ENCODE data around the gene NDUFA7.
"Not testable (repeated sequence)": the region's sequence is repeated elsewhere in the genome, so short reads cannot be mapped to it uniquely, and the experiment has no call there.

Gene NDUFA7

DNA sequence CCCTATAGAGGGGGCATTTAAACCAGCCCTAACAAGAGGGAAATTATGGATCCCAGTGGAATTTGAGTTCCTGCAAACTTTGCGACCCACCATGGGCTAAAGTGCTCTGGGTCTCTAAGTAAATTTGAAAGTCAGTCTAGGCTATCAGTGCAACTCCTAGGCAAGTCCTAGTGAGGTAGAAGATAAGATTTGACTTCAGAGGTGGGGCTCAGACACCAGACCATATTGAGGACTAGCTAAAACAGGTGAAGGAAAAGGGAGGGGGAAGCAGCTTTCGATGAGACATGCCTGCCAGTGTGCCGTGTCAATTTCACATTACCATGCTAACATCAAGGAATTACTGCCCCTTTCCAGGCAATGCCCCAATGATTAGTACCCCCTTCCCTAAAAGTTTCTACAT, 51.5 kb downstream of the NDUFA7 start:
- peaks cover 23% of the 10 kb centered on the region for H3K4me1 Mint-ChIP-seq (ENCODE audit: low read depth)
- no peaks in the 10 kb centered on the region for H3K27me3 Mint-ChIP-seq
- no peaks in the 10 kb centered on the region for H3K9me3 Mint-ChIP-seq
- H3K36me3 Mint-ChIP-seq (ENCODE audit: low read depth): no peaks in the 10 kb centered on the region
- peak overlapping the region; percentile 91 for H3K27ac Mint-ChIP-seq
- peak overlapping the region; percentile 86 for H3K4me3 Mint-ChIP-seq

DNA sequence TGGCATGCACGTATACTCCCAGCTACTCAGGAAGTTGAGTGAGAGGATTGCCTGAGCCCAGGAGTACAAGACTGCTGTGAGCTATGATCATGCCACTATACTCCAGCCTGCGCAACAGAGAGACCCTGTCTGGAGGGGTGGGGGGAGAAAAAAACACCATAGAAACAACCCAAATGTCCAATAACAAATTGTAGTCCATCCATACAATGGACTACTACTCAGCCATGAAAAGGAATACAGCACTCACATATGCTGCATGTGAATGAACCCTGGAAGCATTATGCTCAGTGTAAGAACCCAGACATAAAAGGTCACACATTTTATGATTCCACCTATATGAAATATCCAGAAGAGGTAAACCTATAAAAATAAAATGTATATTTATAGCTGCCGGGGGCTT, 55.3 kb downstream of the NDUFA7 start:
- Mint-ChIP-seq H3K9me3 (no peaks in the 10 kb centered on the region), H3K27me3 (no peaks in the 10 kb centered on the region), H3K27ac (no peak overlapping the region), H3K36me3 (ENCODE audit: low read depth) (no peaks in the 10 kb centered on the region), H3K4me3 (no peak overlapping the region), H3K4me1 (ENCODE audit: low read depth) (peaks cover 23% of the 10 kb centered on the region)

DNA sequence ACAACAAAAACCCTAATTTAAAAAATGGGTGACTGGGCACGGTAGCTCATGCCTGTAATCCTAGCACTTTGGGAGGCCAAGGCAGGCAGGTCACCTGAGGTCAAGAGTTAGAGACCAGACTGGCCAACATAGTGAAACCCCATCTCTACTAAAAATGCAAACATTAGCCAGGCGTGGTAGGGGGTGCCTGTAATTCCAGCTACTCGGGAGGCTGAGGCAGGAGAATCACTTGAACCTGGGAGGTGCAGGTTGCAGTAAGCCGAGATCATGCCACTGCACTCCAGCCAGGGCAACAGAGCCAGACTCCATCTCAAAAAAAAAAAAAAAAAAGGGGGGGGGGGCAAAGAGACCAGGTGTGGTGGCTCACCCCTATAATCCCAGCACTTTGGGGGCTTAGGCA, 56.9 kb downstream of the NDUFA7 start:
- H3K36me3 Mint-ChIP-seq (ENCODE audit: low read depth); H3K27me3 Mint-ChIP-seq; H3K4me3 Mint-ChIP-seq; H3K9me3 Mint-ChIP-seq; H3K27ac Mint-ChIP-seq: not testable (repeated sequence)
- peaks cover 14% of the 10 kb centered on the region for H3K4me1 Mint-ChIP-seq (ENCODE audit: low read depth)

- no peaks in the 10 kb centered on the region for H3K9me3 Mint-ChIP-seq
- H3K36me3 Mint-ChIP-seq (ENCODE audit: low read depth): peaks cover 5% of the 10 kb centered on the region
- H3K4me1 Mint-ChIP-seq (ENCODE audit: low read depth): peaks cover 5% of the 10 kb centered on the region
- no peaks in the 10 kb centered on the region for H3K27me3 Mint-ChIP-seq
- H3K4me3 Mint-ChIP-seq: no peak overlapping the region
- H3K27ac Mint-ChIP-seq: no peak overlapping the region
Observed at GRCh38 chr19:8262431-8262830, 58.7 kb downstream of the NDUFA7 start.

DNA sequence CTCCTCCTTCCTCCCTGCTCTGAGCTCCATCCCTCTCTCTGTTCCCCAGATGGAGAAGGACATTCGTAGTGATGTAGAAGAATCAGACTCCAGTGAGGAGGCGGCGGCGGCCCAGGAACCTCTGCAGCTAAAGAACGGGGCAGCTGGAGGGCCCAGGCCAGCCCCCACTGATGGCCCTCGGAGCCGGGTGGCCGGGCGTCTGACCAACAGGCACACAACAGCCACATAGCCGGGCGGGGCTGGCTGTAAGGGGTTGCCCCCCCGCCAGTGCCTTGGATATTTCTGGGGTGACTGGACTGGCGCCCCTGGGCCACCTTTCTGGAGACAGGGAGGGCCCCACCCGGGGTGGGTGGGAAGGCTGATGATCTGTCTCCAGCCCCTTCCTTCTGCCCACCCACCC, 59.3 kb downstream of the NDUFA7 start:
- no peak overlapping the region for H3K4me3 Mint-ChIP-seq
- H3K36me3 Mint-ChIP-seq (ENCODE audit: low read depth): peaks cover 5% of the 10 kb centered on the region
- peaks cover 5% of the 10 kb centered on the region for H3K4me1 Mint-ChIP-seq (ENCODE audit: low read depth)
- no peaks in the 10 kb centered on the region for H3K9me3 Mint-ChIP-seq
- H3K27ac Mint-ChIP-seq: no peak overlapping the region
- no peaks in the 10 kb centered on the region for H3K27me3 Mint-ChIP-seq

GRCh38 chr19:8261347-8261746, 59.8 kb downstream of the NDUFA7 start:
- H3K36me3 Mint-ChIP-seq (ENCODE audit: low read depth): peaks cover 5% of the 10 kb centered on the region
- peaks cover 5% of the 10 kb centered on the region for H3K4me1 Mint-ChIP-seq (ENCODE audit: low read depth)
- H3K27me3 Mint-ChIP-seq: no peaks in the 10 kb centered on the region
- H3K9me3 Mint-ChIP-seq: no peaks in the 10 kb centered on the region
- no peak overlapping the region for H3K4me3 Mint-ChIP-seq
- H3K27ac Mint-ChIP-seq: no peak overlapping the region
